Measurements from ENCODE around the gene SWT1. TPM values are rescaled to one million over a fixed set of nuclear protein-coding genes. Genes with fewer than 3 reads are reported as not detected.
A peak's percentile ranks its signal among the peaks of the same experiment; 100 is the strongest.

Gene SWT1
- total and polyA plus RNA-seq, 9 of the 15 experiments (the other 6 are each of a cell fraction or from before 2014, with no cell fraction given): 1.5 to 3.4 (median 2.3) TPM

- TF ChIP-seq SP2 (IDR thresholded peaks at IDR 0.05; ENCODE audit: extremely low read depth, low read depth, low read length, poor library complexity, severe bottlenecking): no peak
- TF ChIP-seq FUS (optimal IDR thresholded peaks at IDR 0.05; ENCODE audit: low read depth, low read length): no peak
- TF ChIP-seq ZFP36 (IDR thresholded peaks at IDR 0.05; ENCODE audit: low read depth, low read length, partially characterized antibody): no peak
- TF ChIP-seq, protein P1, sequence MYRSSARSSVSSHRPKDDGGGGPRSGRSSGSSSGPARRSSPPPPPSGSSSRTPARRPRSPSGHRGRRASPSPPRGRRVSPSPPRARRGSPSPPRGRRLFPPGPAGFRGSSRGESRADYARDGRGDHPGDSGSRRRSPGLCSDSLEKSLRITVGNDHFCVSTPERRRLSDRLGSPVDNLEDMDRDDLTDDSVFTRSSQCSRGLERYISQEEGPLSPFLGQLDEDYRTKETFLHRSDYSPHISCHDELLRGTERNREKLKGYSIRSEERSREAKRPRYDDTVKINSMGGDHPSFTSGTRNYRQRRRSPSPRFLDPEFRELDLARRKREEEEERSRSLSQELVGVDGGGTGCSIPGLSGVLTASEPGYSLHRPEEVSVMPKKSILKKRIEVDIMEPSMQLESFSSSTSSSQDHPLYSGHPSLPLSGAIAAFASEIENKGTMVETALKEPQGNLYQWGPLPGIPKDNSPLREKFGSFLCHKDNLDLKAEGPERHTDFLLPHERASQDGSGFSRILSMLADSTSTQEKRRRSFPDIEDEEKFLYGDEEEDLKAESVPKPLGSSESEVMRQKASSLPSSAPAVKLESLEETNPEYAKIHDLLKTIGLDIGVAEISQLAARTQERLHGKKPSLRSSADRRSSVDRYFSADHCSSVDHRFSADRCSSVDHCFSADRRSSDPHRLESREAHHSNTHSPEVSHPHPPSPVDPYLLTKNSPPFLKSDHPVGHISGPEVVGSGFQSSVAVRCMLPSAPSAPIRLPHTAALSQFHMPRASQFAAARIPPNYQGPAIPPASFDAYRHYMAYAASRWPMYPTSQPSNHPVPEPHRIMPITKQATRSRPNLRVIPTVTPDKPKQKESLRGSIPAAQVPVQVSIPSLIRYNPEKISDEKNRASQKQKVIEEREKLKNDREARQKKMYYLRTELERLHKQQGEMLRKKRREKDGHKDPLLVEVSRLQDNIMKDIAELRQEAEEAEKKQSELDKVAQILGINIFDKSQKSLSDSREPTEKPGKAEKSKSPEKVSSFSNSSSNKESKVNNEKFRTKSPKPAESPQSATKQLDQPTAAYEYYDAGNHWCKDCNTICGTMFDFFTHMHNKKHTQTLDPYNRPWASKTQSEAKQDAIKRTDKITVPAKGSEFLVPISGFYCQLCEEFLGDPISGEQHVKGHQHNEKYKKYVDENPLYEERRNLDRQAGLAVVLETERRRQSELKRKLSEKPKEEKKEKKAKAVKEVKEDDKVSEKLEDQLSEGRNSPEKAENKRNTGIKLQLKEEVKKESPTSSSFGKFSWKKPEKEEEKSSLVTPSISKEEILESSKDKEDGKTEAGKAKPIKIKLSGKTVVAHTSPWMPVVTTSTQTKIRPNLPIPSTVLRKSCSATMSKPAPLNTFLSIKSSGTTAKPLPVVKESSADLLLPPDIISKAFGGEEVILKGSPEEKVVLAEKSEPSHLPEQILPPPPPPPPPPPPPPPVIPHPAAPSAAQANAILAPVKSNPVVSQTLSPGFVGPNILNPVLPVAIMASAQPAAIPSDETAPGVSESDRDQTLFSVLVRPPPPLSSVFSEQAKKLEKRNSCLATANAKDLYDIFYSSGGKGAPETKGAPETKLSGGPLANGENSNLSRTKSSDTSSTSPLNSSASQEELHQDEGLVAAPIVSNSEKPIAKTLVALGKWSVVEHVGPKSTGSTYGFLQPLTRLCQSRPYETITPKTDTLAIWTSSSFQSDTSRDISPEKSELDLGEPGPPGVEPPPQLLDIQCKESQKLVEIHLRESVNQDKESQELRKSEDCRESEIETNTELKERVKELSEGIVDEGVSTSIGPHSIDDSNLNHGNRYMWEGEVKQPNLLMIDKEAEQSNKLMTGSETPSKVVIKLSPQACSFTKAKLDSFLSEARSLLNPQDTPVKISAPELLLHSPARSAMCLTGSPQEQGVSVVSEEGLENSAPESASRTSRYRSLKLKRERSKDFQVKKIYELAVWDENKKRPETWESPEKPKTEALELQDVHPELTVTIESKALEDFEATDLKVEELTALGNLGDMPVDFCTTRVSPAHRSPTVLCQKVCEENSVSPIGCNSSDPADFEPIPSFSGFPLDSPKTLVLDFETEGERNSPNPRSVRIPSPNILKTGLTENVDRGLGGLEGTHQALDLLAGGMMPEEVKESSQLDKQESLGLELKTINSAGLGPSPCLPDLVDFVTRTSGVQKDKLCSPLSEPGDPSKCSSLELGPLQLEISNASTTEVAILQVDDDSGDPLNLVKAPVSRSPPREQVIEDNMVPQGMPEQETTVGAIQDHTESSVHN (IDR thresholded peaks at IDR 0.05; ENCODE audit: borderline replicate concordance in 1 of 2, low read depth in 1 of 2): no peak
- TF ChIP-seq NFATC3 (IDR thresholded peaks at IDR 0.05): no peak
- no peak for TF ChIP-seq HBP1 (CRISPR knock-in tag; IDR thresholded peaks at IDR 0.05)
- peak; percentile 86 for TF ChIP-seq BRD9 (IDR thresholded peaks at IDR 0.05; ENCODE audit: low read depth, partially characterized antibody)
- no peak for TF ChIP-seq MEIS2 (IDR thresholded peaks at IDR 0.05; ENCODE audit: partially characterized antibody)
- no peak for TF ChIP-seq SP1 (CRISPR knock-in tag; IDR thresholded peaks at IDR 0.05)
- TF ChIP-seq BRD4 (IDR thresholded peaks at IDR 0.05): no peak
- TF ChIP-seq, protein P2, sequence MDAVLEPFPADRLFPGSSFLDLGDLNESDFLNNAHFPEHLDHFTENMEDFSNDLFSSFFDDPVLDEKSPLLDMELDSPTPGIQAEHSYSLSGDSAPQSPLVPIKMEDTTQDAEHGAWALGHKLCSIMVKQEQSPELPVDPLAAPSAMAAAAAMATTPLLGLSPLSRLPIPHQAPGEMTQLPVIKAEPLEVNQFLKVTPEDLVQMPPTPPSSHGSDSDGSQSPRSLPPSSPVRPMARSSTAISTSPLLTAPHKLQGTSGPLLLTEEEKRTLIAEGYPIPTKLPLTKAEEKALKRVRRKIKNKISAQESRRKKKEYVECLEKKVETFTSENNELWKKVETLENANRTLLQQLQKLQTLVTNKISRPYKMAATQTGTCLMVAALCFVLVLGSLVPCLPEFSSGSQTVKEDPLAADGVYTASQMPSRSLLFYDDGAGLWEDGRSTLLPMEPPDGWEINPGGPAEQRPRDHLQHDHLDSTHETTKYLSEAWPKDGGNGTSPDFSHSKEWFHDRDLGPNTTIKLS (IDR thresholded peaks at IDR 0.05; ENCODE audit: borderline replicate concordance, low read depth): no peak
- TF ChIP-seq, protein P3, sequence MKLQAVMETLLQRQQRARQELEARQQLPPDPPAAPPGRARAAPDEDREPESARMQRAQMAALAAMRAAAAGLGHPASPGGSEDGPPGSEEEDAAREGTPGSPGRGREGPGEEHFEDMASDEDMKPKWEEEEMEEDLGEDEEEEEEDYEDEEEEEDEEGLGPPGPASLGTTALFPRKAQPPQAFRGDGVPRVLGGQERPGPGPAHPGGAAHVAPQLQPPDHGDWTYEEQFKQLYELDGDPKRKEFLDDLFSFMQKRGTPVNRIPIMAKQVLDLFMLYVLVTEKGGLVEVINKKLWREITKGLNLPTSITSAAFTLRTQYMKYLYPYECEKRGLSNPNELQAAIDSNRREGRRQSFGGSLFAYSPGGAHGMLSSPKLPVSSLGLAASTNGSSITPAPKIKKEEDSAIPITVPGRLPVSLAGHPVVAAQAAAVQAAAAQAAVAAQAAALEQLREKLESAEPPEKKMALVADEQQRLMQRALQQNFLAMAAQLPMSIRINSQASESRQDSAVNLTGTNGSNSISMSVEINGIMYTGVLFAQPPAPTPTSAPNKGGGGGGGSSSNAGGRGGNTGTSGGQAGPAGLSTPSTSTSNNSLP (IDR thresholded peaks at IDR 0.05; ENCODE audit: borderline replicate concordance, low read depth, low read length): 0 out of 2 replicates have a peak, but pooled peaks have one; percentile 36
- TF ChIP-seq ZNF644 (tag; IDR thresholded peaks at IDR 0.05; ENCODE audit: low read depth): no peak
These were observed 81.5 kb downstream of the SWT1 start (continued) for GRCh38 chr1:185238447-185238846.
